GM10847 (cell line): ENCODE data around the gene PAFAH1B1.

Experiments used
- POLR2A ChIP-seq: IDR thresholded peaks from 2 replicates; pipeline ENCODE4 v1.6.1; 2011; ENCODE audit not compliant: insufficient read length; ENCODE audit errors: extremely low read depth

PAFAH1B1 gene

DNA sequence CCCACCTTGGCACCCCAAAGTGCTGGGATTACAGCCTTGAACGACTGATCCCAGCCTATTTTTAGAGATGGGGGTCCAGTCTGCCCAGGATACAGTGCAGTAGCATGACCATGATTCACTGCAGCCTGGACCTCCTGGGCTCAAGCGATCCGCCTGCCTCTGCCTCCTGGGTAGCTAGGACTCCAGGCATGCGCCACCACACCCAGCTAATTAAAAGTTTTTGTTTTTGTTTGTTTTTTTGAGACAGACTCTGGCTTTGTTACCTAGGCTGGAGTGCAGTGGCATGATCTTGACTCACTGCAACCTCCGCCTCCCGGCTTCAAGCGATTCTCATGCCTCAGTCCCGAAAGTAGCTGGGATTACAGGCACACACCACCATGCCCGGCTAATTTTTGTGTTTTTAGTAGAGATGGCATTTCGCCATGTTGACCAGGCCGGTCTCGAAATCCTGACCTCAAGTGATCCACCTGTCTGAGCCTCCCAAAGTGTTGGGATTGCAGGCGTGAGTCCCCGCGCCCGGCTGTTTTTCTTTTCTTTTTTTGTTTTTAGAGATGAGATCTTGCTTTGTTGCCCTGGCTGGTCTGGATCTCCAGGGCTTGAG lies 2.3 kb upstream of the PAFAH1B1 start:
- TF ChIP-seq POLR2A = no peak

DNA sequence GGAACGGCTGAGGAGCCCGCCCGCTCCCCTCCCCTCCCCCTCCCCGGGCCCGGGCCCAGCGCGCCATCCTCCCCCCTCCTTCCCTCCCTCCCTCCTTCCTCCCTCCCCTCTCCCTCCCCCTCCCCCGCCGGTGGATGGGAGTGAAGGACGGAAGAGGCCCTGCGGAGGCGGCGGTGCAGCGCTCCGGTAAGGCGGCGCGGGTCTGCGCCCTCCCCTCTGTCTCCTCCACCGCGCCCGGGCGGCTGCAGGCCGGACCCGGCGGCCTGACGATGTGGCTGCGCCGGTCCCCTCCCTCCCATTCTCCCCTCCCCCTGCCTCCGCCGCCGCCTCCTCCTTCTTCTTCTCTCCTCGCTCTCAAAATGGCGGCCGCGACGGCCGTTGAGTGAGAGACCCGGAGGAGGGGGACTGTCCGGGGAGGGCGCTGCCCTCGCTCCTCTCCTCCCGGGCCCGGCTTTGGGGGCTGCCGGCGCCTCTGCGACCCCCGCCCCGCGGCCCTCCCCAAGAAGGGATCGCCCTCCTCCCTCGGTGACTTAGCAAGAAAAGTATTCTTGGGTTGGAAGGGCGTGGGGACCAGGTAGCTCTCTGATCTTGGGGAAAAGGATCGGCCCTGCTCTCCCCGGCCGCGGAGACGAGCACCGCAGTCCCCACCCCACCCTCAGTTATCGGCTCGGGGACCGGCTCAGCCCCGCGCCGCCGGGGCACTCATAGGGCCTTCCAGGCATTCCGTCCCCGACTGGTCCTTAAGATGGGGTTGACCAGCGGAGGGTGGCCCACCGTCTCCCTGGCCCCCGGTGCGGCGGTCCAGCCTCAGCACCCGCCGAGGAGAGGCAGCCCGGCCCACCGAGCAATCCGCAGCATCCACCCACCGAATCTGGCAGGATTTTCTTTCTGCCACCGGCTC lies 617 bp downstream of the PAFAH1B1 start:
- TF ChIP-seq POLR2A = no peak

GRCh38 chr17:2594722-2595599 lies 1.5 kb downstream of the PAFAH1B1 start:
- no peak for TF ChIP-seq POLR2A

DNA sequence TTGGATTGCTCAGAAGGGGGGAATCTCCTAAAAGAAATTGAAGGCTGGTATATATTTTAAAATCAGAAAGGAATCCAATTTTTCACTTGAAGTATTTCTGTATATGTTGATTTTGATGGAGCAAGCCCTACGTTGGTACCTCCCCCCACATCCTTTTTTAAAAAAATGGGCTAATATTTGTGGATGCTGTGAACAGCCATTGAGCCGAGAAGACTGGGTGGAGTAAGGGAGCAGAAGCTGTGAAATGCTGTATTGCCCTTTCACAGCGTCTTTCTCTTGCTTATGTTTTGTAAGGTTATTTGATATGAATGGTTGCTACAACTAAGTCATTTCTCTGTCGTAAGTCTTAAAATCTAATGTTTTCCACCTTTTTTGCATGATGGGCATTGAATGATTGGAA lies 2.3 kb downstream of the PAFAH1B1 start:
- TF ChIP-seq POLR2A = no peak

DNA sequence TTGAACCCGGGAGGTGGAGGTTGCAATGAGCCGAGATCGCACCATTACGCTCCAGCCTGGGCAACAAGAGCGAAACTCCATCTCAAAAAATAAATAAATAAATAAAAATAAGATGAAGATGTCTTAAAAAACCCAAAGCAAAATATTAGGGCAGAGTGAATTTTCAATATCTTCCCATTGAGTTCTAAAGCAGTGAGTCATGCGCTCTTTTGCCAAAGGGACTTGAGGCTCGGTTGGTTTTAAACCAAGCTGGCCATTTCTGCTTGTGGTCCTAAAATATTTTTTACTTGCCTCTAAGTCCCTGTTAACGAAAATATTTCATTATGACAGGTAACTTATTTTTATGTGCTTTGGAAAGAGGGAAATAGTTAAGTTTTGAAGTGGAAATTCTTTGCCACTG lies 4.7 kb downstream of the PAFAH1B1 start:
- no peak for TF ChIP-seq POLR2A

DNA sequence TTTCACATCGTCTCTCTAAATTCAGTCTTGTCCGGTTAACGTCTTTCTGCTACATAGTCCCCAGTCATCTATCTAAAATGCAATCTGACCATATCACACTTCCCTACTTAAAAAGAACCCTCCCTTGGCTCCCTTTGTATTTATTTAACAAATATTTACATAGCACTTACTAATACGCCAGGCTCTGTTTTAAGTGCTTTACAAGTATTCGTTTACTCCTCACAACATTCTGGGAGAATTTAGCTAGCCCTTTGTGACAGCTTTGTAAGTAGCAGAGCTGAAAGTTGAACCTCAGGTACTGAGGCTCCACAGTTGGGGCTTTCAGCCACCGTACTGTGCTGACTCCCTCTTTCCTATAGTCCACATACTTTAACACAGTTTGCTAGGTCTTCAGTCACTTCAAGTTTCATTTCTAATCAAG lies 9.2 kb downstream of the PAFAH1B1 start:
- TF ChIP-seq POLR2A = no peak

DNA sequence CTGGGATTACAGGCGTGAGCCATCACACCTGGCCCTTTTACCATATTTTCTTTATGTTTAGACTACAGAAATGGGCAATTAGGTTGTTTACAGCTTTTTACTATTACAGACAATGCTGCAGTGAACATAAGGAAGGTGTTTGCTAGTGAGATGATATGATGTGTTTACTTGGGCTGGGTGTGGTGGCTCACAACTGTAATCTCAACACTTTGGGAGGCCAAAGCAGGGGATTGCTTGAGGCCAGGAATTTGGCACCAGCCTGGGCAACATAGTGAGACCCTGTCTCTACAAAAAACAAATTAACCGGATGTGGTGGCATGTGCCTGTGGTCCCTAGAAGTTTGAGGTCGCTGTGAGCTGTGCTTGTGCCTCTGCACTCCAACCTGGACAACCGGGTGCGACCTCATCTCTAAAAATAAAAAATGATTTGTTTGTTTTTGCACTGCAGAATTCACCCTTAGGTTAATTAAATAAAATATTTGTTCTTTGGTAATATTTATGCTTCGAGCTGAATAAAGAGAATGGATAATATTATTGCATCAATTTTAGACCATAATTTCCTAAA lies 15.0 kb downstream of the PAFAH1B1 start:
- no peak for TF ChIP-seq POLR2A

GRCh38 chr17:2609091-2609490 lies 15.6 kb downstream of the PAFAH1B1 start:
- TF ChIP-seq POLR2A = no peak

GRCh38 chr17:2610195-2611175 lies 17.0 kb downstream of the PAFAH1B1 start:
- TF ChIP-seq POLR2A = no peak

- TF ChIP-seq POLR2A = no peak
Measured at GRCh38 chr17:2611627-2612026, 18.2 kb downstream of the PAFAH1B1 start.

- TF ChIP-seq POLR2A = no peak
Measured at GRCh38 chr17:2612630-2613029, 19.2 kb downstream of the PAFAH1B1 start.

DNA sequence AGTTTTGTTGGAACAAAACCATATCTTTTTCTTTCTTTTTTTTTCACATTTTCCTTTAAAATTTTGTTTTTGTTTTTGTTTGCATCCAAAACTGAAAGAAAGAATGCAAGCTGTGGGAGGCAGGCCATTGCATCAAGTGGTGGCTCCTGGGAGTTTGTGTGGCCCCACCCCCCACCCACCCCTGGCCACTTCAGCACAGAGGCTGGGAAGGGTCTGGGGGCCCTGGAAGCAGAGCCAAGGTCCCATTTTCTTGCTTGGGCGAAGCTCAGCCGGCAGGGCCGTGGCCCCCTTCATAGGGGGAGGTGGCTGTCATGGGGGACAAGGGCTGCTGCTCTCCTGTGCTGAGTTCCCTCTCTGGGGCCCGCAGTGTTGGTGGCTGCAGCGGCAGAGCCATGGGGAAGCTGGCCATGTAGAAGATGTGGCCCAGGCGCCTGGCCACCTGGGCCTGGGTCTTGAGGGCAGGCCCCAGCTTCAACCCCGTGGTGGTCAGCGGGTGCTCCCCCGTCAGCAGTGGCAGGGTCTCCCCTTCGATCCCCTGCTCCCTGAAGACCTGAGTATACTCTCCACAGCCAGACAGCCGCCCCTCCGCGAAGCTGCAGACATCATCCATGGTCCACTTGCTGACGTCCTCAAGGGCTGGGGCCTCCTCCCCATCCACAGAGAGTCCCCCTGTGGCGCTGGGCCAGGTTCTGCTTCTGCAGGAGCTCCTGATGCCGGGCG lies 19.8 kb downstream of the PAFAH1B1 start:
- no peak for TF ChIP-seq POLR2A

DNA sequence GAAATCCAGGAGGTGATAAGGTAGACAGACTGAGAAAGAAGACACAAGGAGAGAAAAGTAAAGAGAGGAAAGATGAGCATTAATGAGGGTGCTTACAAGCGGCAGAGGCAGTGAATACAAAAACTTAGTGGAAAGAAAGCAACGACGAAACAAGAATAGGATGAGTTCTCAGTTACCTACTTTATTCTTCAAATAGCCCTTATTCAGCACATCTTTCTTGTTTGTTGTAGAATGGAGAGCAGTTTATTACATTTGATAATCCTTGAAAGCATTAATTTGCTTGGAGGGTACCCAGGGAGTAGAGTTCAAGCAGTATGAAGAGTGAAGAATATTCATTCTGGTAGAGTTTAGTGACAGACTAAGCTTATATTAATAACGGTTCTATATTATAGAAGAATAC lies 22.4 kb downstream of the PAFAH1B1 start:
- TF ChIP-seq POLR2A = no peak
